SJCRH30 (cell line): Measurements from ENCODE around the gene MLXIPL. TPM values are rescaled to one million over a fixed set of nuclear protein-coding genes. Genes with fewer than 3 reads are reported as not detected.
A peak's percentile ranks its signal among the peaks of the same experiment; 100 is the strongest.
"Not testable (repeated sequence)": the region's sequence is repeated elsewhere in the genome, so short reads cannot be mapped to it uniquely, and the experiment has no call there.

Source experiments
- DNase-seq, 2 experiments: peaks; one replicate each; pipeline ENCODE4 v3.0.0-alpha.2; 2015 to 2020
- H3K27ac ChIP-seq: fragments of 250-450 bp; sonication (Bioruptor Pico); 2 replicates; pipeline ENCODE4 v1.5.1; 2020; ENCODE audit warnings: mild to moderate bottlenecking, moderate library complexity
- H3K27me3 ChIP-seq: fragments of 250-450 bp; sonication (Bioruptor Pico); 2 replicates; pipeline ENCODE4 v1.5.1; 2020; ENCODE audit warnings: mild to moderate bottlenecking, moderate library complexity
- H3K36me3 ChIP-seq: fragments of 250-450 bp; sonication (Bioruptor Pico); 2 replicates; pipeline ENCODE4 v1.5.1; 2020; ENCODE audit warnings: mild to moderate bottlenecking, moderate library complexity
- H3K4me1 ChIP-seq: fragments of 250-450 bp; sonication (Bioruptor Pico); 2 replicates; pipeline ENCODE4 v1.5.1; 2020; ENCODE audit warnings: mild to moderate bottlenecking, moderate library complexity
- H3K4me3 ChIP-seq: fragments of 250-450 bp; sonication (Bioruptor Pico); 2 replicates; pipeline ENCODE4 v1.5.1; 2020; ENCODE audit warnings: mild to moderate bottlenecking, moderate library complexity
- H3K9me3 ChIP-seq: fragments of 250-450 bp; sonication (Bioruptor Pico); replicated peaks from 2 replicates; pipeline ENCODE4 v1.5.1; 2020; ENCODE audit warnings: mild to moderate bottlenecking, moderate library complexity
- total RNA-seq: library from RNA; depleted of rRNA; stranded (reverse); fragments of >200 nt; shearing (Covaris generic); gene quantifications from 2 replicates; pipeline ENCODE4 v1.2.3, GENCODE V29; 2014

Gene MLXIPL
- total RNA-seq, 1 experiment from 2014 or later = 0.10 TPM

- H3K4me3 ChIP-seq = no peak overlapping the region
- DNase-seq = peak; percentile 35 to 62
- H3K36me3 ChIP-seq = peaks cover 40% of the 10 kb centered on the region
- H3K4me1 ChIP-seq = peaks cover 12% of the 10 kb centered on the region
- H3K9me3 ChIP-seq = no peaks in the 10 kb centered on the region
- no peak overlapping the region for H3K27ac ChIP-seq
- no peaks in the 10 kb centered on the region for H3K27me3 ChIP-seq
Measured at GRCh38 chr7:73567846-73568685, 56.3 kb downstream of the MLXIPL start.

DNA sequence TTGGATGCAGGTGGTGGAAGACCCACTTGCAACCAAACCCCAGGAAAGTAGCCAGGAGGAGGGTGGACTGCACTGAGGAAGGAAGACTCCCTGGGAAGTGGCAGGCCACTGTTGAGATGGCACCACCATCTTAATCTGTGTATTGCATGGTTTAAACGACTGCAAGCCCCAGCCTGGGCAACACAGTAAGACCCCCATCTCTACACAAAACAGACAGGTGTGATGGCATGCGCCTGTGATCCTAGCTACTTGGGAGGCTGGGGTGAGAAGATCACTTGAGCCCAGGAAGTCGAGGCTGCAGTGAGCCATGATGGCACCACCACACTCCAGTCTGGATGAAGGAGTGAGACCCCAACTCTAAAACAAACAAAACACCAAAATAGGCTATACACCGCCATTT is 57.2 kb downstream of the MLXIPL start:
- no peaks in the 10 kb centered on the region for H3K9me3 ChIP-seq
- H3K27me3 ChIP-seq = no peaks in the 10 kb centered on the region
- no peak overlapping the region for H3K4me3 ChIP-seq
- peaks cover 31% of the 10 kb centered on the region for H3K36me3 ChIP-seq
- H3K4me1 ChIP-seq = peaks cover 12% of the 10 kb centered on the region
- H3K27ac ChIP-seq = no peak overlapping the region
- no peak for DNase-seq

DNA sequence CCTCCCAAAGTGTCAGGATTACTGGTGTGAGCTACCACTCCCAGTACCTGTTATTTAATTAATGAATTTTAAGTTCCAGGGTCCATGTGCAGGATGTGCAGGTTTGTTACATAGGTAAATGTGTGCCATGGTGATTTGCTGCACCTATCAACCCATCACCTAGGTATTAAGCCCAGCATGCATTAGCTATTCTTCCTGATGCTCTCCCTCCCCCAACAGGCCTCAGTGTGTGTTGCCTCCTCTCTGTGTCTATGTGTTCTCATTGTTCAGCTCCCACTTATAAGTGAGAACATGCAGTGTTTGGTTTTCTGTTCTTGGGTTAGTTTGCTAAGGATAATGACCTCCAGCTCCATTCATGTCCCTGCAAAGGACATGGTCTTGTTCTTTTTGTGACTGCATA is 57.9 kb downstream of the MLXIPL start:
- H3K9me3 ChIP-seq, DNase-seq, H3K4me3 ChIP-seq, H3K27me3 ChIP-seq, H3K27ac ChIP-seq: not testable (repeated sequence)
- H3K36me3 ChIP-seq = peaks cover 26% of the 10 kb centered on the region
- H3K4me1 ChIP-seq = peaks cover 12% of the 10 kb centered on the region

- Histone ChIP-seq H3K27ac (no peak overlapping the region), H3K4me1 (peaks cover 12% of the 10 kb centered on the region), H3K4me3 (no peak overlapping the region), H3K36me3 (peaks cover 20% of the 10 kb centered on the region), H3K9me3 (no peaks in the 10 kb centered on the region), H3K27me3 (no peaks in the 10 kb centered on the region)
- DNase-seq = no peak
Measured at GRCh38 chr7:73565675-73566340, 58.5 kb downstream of the MLXIPL start.

- no peaks in the 10 kb centered on the region for H3K9me3 ChIP-seq
- H3K36me3 ChIP-seq = no peaks in the 10 kb centered on the region
- H3K4me3 ChIP-seq = no peak overlapping the region
- no peak overlapping the region for H3K27ac ChIP-seq
- no peaks in the 10 kb centered on the region for H3K27me3 ChIP-seq
- peaks cover 11% of the 10 kb centered on the region; the same call in 1 of the 2 replicates for H3K4me1 ChIP-seq
- DNase-seq = peak; percentile 26 to 43
Measured at GRCh38 chr7:73560109-73560835, 64.0 kb downstream of the MLXIPL start.

DNA sequence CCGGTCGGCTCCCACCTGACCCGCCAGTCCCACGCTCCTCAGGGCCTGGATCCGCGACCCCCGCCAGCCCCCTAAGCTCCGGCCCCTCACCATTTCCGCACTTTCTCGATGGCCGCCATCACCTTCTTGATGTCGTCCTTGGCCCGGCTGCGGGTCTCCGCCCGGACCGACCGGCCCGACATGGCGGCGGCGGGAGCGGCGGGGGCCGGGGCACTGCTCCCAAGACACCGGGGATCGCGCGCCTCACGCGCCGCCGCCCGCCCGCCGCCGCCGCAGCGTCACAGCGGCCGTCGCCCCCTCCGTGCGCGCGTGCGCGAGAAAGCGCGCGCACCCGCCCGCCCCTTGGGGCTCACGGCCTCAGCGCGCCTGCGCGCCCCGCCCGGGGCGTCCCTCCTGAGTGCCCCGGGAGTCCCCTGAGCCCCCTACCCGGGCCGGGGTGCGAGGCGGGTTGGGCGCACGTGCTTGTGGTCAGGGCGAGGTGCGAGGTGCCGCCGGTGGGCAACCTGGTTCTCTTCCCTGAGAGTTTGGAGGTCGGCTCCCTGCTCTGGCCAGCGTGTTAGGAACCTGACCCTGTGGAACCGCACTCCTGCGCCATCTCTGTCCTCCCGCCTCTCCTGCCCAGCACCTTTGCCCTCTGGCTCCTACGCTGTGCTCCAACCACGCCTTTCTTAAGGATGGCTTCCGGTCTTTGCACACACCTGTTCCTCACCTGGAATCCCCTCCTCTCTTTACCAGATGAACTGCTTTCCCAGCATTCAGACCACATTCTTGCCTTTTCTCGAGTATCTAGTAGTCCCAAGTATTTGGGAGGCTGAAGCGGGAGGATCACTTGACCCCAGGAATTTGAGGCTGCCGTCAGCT is 66.7 kb downstream of the MLXIPL start, which contains the start of gene BCL7B:
Gene BCL7B (minus strand): TSS at position 294 of the 861 bp plus-strand sequence. CDS start 112 bp downstream, at position 182.
- DNase-seq = peak; percentile 74 to 82
- 0 out of 2 replicates have a peak, but pooled peaks cover 3% of the 10 kb centered on the region for H3K4me1 ChIP-seq
- no peaks in the 10 kb centered on the region for H3K27me3 ChIP-seq
- peak within 1 kb of the TSS; percentile 85 for H3K27ac ChIP-seq
- H3K4me3 ChIP-seq = peak within 1 kb of the TSS; percentile 85
- no peaks in the 10 kb centered on the region for H3K36me3 ChIP-seq
- H3K9me3 ChIP-seq = no peaks in the 10 kb centered on the region

DNA sequence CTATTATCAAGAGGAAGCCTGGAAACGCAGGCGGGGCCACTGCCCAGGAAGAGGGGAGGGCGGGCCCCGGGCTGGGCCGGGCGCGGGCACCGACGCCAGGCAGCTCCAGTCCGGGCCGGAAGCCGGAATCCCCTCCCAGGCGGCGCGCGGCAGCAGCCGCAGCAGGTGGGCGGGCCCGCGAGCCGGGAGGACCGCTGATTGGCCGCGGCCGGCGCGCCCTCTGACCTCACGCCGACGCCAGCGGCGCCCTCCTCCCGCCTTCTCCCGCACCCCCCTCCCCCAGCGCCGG is 67.3 kb downstream of the MLXIPL start:
- H3K4me3 ChIP-seq = peak overlapping the region; percentile 85
- peak; percentile 92 to 94 for DNase-seq
- H3K27me3 ChIP-seq = no peaks in the 10 kb centered on the region
- H3K9me3 ChIP-seq = no peaks in the 10 kb centered on the region
- H3K4me1 ChIP-seq = 0 out of 2 replicates have a peak, but pooled peaks cover 3% of the 10 kb centered on the region
- H3K27ac ChIP-seq = peak overlapping the region; percentile 85
- peaks cover 2% of the 10 kb centered on the region for H3K36me3 ChIP-seq

GRCh38 chr7:73556208-73557107 is 67.9 kb downstream of the MLXIPL start:
- Histone ChIP-seq H3K9me3 (no peaks in the 10 kb centered on the region), H3K4me1 (0 out of 2 replicates have a peak, but pooled peaks cover 3% of the 10 kb centered on the region), H3K36me3 (peaks cover 7% of the 10 kb centered on the region), H3K27me3 (no peaks in the 10 kb centered on the region), H3K4me3 (peak overlapping the region; percentile 85), H3K27ac (no peak overlapping the region)
- DNase-seq = no peak

DNA sequence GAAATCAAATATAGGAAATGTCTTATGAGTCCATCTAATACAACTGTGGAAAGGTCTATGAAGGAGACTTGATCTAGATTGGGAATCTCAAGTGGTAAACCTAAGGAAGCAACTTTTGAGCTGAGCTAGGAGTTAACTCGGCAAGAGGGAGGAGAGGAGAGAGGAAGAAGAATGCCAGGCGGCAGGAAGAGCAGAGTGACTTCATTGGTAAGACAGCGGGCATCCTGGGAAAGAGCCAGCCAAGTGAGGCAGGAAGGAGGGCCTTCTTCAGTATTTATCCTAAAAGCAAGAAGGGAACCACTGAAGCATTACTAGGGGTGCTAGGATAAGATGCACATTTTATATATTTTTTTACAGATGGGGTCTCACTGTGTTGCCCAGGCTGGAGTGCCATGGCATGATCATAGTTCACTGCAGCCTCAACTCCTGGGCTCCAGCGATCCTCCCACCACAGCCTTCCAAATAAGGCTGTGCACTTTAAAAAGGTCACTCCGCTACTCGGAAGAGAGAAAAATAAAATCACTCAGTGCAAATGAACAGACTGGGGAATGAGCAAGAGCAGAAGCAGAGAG is 68.8 kb downstream of the MLXIPL start:
- Histone ChIP-seq H3K4me1 (0 out of 2 replicates have a peak, but pooled peaks cover 3% of the 10 kb centered on the region), H3K27ac (no peak overlapping the region), H3K27me3 (no peaks in the 10 kb centered on the region), H3K9me3 (no peaks in the 10 kb centered on the region), H3K4me3 (no peak overlapping the region), H3K36me3 (peaks cover 15% of the 10 kb centered on the region)
- no peak for DNase-seq

GRCh38 chr7:73550093-73550492 is 74.2 kb downstream of the MLXIPL start:
- DNase-seq, H3K4me1 ChIP-seq, H3K9me3 ChIP-seq, H3K27me3 ChIP-seq, H3K4me3 ChIP-seq, H3K27ac ChIP-seq: not testable (repeated sequence)
- peaks cover 52% of the 10 kb centered on the region for H3K36me3 ChIP-seq

DNA sequence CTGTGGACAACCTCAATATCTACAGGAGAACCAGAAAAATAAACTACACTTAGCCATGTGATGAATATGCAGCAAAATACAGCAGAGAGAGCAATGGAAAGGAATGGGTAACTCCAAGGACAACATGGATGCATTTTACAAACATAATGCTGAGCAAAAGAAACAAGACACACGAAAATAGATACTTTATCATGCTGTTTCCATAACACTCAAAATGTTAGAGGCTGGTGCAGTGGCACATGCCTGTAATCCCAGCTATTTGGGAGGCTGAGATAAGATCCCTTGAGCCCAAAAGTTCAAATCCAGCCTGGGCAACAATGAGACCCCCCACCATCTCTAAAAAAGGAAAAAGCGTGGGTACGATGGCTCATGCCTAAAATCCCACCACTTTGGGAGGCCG is 75.1 kb downstream of the MLXIPL start:
- Histone ChIP-seq H3K27ac (no peak overlapping the region), H3K36me3 (peaks cover 57% of the 10 kb centered on the region), H3K9me3 (no peaks in the 10 kb centered on the region), H3K4me1 (no peaks in the 10 kb centered on the region), H3K4me3 (no peak overlapping the region), H3K27me3 (no peaks in the 10 kb centered on the region)
- DNase-seq = no peak

- Histone ChIP-seq H3K36me3 (peaks cover 68% of the 10 kb centered on the region), H3K27me3 (no peaks in the 10 kb centered on the region)
Measured at GRCh38 chr7:73547841-73548240, 76.5 kb downstream of the MLXIPL start.

DNA sequence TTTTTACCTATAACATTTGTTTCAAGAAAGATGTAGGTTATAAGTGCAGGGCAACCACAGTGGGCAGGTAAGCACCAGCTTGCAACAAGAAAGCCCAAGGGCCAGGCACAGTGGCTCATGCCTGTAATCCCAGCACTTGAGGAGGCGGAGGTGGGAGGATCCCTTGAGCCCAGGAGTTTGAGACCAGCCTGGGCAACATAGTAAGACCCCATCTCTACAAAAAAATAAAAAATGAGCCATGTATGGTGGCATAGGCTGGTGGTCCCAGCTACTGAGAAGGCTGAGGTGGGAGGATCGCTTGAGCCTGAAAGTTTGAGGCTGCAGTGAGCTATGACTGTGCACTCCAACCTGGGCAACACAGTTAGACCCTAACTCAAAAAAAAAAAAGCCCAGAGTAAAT is 79.6 kb downstream of the MLXIPL start:
- no peaks in the 10 kb centered on the region for H3K4me1 ChIP-seq
- H3K9me3 ChIP-seq = no peaks in the 10 kb centered on the region
- no peaks in the 10 kb centered on the region for H3K27me3 ChIP-seq
- no peak overlapping the region for H3K4me3 ChIP-seq
- no peak overlapping the region for H3K27ac ChIP-seq
- DNase-seq = no peak
- H3K36me3 ChIP-seq = peaks cover 71% of the 10 kb centered on the region

More at GRCh38 chr7:73547841-73548240, 76.5 kb downstream of the MLXIPL start:
- DNase-seq = no peak
- no peaks in the 10 kb centered on the region for H3K9me3 ChIP-seq
- no peak overlapping the region for H3K4me3 ChIP-seq
- no peak overlapping the region for H3K27ac ChIP-seq
- no peaks in the 10 kb centered on the region for H3K4me1 ChIP-seq
